Measurements from ENCODE around the gene BICC1.

BICC1 gene

DNA sequence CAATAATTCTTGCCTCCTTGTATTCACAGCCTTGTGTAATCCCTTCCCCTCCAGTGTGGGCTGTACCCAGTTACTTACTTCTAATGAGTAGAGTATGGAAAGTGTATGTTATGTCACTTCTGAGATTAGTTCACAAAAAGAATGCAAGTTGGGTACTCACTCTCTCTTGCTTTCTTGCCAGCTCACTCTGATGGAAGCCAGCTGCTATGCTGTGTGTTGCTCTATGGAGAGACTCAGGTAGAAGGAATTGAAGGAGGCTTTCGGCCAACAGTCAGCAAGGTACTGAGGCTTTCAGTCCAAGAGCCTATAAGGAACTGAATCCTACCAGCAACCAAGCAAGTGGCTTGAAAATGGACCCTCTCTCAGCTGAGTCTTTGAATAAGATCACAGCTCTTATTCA is 9.7 kb upstream of the BICC1 start:
- no peak for TF ChIP-seq CTCF (IDR thresholded peaks at IDR 0.05; ENCODE audit: insufficient read depth, low read depth, low read length, missing control alignments)
- no peak for DNase-seq (ENCODE audit: low read depth)
- no peak overlapping the region for H3K4me3 ChIP-seq (ENCODE audit: low read depth, low read length)

DNA sequence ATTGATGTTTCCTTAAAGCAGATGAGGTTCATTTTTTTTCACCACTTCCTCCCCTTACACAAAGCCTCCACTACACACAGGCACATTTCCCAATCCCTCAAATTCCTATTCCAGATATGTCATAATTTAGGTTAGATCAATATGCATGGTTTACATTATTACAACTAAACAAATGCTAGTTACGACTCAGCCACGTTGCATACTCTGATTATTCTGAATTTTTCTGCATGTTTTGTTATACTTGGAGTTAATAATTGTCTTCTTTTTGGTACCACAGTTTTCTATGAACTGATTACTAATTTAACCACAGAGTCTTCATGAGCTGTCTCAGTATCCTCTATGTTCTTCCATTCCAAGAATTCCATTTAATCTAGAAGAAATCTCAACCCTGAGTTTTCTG is 4.4 kb upstream of the BICC1 start:
- no peak for TF ChIP-seq CTCF (IDR thresholded peaks at IDR 0.05; ENCODE audit: insufficient read depth, low read depth, low read length, missing control alignments)
- no peak overlapping the region for H3K4me3 ChIP-seq (ENCODE audit: low read depth, low read length)
- DNase-seq (ENCODE audit: low read depth), result no peak

DNA sequence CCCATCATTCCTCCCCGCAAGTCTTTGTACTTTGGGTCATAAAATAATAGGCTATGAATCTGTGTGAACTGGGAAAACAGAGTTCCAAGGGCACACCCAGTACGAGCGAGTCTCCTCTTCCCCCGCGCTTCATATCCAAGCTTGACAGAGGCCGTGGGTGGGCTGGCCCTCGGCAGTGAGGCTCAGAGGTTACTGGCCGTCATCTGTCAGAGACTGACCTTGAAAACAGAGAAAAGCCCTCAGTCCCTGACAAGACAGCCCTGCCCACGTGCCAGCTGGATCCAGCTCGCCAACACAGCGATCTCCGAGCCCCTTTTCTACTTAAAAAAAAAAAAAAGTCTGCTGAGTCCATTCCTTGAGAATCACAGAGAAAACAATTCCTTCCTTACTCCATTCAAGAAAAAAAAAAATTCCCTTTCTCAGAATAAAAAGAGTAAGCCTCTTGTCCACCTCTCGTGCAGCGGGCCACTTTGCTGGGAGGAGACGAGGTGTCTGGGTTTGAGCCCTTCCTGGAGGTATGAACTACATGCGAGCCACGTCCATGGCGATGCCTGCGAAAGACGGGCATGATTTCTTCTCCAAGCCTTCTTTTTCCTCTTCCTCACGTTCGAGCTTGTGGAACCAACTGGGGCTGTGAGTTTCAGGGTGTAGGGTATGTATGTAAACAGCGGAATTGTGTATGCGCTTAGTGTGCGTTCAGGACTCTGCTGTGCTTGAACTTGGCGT is 744 bp upstream of the BICC1 start:
- no peak overlapping the region for H3K4me3 ChIP-seq (ENCODE audit: low read depth, low read length)
- DNase-seq (ENCODE audit: low read depth), result no peak

DNA sequence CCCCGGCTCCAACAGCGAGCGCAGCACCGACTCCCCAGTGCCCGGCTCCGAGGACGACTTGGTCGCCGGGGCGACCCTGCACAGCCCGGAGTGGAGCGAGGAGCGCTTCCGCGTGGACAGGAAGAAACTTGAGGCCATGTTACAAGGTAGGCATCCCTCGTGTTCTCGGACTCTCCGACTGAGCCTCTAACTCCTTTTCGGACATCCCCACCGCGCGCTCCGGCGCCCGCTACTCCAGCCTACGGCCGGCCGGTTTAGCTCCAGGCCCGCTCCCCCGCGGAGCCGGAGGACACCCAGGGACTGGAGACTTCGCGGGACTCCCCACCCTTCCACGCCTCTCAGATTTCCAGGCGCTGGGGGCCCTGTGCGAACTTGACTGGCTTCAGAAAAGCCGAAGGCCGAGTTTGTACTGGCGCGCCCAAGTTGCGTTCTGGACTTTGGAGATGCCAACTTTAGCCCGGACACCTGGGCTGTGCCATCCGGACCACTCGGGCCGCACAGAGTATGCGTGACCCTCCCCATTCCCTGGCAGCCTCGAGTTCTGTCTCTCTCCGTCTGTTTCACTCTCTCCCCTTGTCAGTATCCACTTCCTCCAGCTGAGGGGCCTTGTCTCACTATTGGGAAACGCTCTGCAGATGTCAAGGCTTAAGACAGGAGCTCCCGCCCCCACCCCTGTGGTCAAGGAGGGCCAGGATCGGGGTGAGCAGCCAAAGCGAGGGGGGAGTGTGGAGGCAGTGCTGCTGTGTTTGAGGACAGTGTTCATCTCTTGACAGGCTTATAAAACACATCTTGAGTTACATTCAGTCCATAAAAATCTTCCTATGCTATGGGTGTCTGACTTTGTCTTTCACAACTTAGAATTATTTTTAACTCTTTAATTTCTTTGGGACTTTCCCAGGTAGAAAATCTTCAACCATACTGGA is 777 bp downstream of the BICC1 start:
- DNase-seq (ENCODE audit: low read depth), result no peak
- no peak overlapping the region; the same call in 1 of the 2 replicates for H3K4me3 ChIP-seq (ENCODE audit: low read depth, low read length)
- TF ChIP-seq CTCF (IDR thresholded peaks at IDR 0.05; ENCODE audit: insufficient read depth, low read depth, low read length, missing control alignments), result no peak

More for the DNA sequence above, 744 bp upstream of the BICC1 start:
- TF ChIP-seq CTCF (IDR thresholded peaks at IDR 0.05; ENCODE audit: insufficient read depth, low read depth, low read length, missing control alignments), result no peak

DNA sequence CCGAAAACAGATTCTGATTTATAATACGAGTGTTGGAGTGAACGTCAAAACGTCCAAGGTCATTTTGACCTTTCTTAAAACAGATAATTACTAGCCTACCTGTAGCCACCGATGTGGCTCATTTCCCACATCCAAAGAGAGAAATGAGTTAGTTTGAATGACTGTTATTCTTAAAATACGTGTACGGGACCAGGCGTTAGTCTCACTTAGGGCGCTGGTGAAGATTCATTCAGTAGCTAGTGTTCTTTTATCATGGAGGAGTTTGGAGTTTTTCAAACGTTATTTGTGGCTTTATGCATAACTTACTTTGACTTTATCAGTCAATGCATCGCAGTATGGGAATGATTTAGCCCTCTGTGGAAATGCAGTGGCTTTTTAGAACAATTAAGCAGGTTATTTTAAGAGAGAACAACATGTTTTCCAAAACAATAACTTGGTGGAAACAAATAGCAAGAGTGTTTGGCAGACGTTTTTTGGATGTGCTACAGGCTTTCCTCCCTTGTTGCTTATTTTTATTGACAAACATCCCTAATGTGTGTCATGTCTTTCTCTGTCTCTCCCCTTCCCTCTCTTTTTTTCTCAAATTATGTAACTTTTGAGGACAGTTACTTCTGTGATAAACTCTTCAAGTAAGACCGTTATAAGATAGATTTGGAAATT is 1.6 kb downstream of the BICC1 start:
- DNase-seq (ENCODE audit: low read depth), result no peak
- H3K4me3 ChIP-seq (ENCODE audit: low read depth, low read length), result no peak overlapping the region
- no peak for TF ChIP-seq CTCF (IDR thresholded peaks at IDR 0.05; ENCODE audit: insufficient read depth, low read depth, low read length, missing control alignments)

GRCh38 chr10:58515291-58515941 is 2.7 kb downstream of the BICC1 start:
- no peak for DNase-seq (ENCODE audit: low read depth)
- no peak overlapping the region for H3K4me3 ChIP-seq (ENCODE audit: low read depth, low read length)
- no peak for TF ChIP-seq CTCF (IDR thresholded peaks at IDR 0.05; ENCODE audit: insufficient read depth, low read depth, low read length, missing control alignments)
